ENCODE measurements around the gene ANKS6.
A peak's percentile ranks its signal among the peaks of the same experiment; 100 is the strongest.

The ANKS6 gene

GRCh38 chr9:98796364-98797101 is at the start of gene ANKS6:
Gene ANKS6, minus strand, starts transcription at chr9:98796555. Its CDS starts 64 bp downstream, at chr9:98796491.
- FAIRE-seq, result no peak
- peak; percentile 94 for DNase-seq (ENCODE audit: low spot score)

GRCh38 chr9:98846081-98846480 is 49.7 kb upstream of the ANKS6 start:
- DNase-seq (ENCODE audit: low spot score), result no peak
- no peak for FAIRE-seq

DNA sequence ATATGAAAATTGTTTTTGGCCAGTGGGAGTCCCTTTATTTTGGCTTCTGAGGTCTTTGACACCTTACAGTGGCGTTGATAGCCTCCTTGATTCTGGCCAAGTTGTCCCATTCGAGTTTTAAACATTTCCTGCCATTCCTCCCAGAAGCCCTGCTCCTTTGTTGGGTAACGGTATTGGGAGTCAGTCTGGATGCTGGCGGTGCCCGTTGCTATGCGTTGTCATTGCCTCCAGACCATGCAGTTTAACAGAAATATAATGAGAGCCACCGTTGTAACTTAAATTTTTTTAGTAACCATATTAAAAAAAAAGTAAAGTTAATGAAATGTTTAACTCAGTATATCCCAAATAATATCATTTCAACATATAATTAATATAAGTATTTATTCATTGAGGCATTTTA is 46.2 kb upstream of the ANKS6 start:
- FAIRE-seq, result no peak
- no peak for DNase-seq (ENCODE audit: low spot score)

DNA sequence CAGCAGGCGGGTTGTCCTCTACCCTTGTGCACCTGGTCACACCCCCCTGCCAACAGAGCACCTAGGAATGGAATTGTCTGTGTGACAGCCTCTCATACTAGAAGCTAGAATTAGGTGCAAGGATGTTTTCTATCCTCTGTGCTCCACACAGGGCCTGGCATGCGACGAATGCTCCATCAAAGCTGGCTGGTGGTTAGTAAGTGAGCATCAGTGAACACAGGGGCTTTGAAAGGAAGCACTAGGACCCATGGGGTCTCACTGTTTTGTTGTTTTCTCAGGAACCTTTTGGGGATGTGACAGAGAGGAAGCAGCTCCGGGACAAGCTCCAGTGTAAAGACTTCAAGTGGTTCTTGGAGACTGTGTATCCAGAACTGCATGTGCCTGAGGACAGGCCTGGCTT is 43.4 kb upstream of the ANKS6 start:
- FAIRE-seq (no peak), DNase-seq (ENCODE audit: low spot score) (no peak)

DNA sequence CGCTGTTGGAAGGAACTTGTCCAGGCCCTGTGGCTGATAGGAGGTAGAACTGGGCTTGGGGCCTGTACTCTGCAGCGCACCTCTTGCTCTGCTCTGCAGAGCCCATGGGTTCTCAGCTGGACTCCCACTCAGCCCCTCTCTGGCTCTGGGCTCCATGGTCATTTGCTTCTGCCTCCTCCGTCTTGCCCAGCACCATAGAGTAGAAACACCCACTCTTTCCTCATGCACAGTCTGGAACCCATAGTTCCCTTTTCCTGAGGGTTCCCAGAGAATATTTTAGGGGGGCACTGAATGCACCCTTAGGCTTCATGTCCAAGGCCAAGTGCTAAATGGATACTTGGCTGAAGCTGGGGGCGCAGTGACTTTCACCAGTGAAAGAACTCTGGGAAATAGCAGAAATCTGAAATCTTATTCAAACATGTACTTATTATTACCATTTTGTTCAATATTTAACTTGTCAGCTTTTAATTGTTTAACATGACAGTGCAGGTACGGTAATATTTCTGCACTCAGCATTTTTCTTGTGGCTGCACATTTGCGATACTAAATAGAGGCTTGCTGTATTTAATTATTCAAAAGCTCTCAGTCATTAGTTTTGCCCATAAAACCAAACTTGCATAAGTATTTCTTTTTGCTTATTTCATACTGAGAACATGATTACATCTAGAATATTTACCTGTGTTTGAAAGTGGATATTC is 42.7 kb upstream of the ANKS6 start:
- no peak for FAIRE-seq
- no peak for DNase-seq (ENCODE audit: low spot score)

GRCh38 chr9:98838155-98838867 is 42.0 kb upstream of the ANKS6 start:
- DNase-seq (ENCODE audit: low spot score), result no peak
- no peak for FAIRE-seq

- FAIRE-seq (no peak), DNase-seq (ENCODE audit: low spot score) (no peak)
Measured at GRCh38 chr9:98837516-98837915, 41.2 kb upstream of the ANKS6 start.

DNA sequence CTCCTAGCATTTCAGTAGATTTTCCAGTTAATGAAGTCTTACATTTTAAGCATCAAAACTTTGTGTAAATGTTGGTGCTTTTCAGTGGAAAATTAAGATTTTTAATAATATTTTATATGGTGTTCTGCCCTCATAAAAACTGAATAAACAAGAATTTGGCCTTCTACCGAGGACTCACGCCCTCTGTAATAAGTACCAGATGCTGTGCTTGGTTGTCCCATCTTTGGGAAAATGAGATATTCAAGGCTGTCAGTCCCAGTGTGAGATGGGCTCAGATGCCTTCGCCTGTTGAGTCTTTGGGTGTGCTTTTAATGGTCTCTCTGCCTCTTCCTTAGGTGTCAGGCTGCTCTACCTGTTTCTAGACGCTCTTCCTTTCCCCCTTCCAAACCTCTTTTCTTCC is 39.9 kb upstream of the ANKS6 start:
- DNase-seq (ENCODE audit: low spot score) (no peak), FAIRE-seq (no peak)

DNA sequence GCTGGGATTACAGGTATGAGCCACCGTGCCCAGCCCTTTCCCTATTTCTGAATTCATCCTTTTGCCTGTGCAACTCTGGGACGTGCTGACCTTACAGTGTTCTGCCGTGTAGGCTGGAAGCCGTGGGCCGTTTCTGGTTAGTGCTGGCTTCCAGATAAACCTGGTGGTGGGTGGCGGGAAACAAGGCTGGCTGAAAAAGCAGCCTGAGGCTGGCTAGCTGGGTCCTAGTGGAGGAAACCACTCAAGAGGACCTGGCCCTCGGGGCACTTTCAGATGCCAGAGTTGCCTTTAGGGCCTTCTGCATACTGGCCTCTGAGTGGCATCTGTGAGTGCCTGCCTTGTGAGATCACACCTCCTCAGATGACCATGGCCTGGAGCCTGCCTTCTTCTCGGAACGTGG is 38.0 kb upstream of the ANKS6 start:
- DNase-seq (ENCODE audit: low spot score) (no peak), FAIRE-seq (no peak)

DNA sequence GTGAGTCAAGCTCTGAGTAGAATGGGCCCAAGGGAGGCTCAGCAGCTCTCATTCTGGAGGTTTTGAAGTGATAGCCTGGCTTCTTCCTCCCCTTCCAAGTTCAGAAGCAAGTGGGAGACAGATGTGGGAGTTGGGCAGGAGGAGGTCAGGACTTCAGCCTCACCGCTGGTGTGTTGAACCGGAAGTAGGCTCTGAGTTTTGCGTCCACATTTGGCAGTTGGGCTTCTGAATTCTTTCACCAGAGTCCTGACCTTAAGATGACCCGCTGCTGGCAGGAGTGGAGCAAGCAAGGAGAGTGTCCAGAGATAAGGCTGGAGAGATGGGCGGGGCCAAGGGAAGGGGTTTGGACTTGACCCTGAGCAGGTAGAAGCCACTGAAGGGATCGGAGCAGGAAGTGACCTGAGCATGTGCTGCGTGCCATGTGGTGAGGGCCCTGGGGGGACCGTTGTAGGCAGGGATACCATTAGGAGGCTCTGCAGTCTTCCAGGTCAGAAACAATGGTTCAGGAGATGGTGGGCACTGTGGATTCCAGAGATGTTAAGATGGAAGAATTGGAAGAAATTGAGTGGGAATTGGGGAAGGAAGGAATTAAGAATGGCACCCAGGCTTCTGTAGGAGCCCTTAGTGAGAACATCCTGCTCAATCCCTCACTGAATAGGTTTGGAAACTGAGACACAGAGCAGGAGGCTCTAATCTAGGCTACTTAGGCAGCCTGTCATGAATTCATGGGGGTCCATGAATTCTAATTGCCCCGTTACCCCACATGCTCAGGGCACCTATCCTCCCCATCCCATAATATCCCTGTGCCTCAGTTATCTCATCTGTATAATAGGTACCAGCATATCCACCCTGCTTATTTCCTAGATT is 37.0 kb upstream of the ANKS6 start:
- DNase-seq (ENCODE audit: low spot score) (no peak), FAIRE-seq (no peak)

DNA sequence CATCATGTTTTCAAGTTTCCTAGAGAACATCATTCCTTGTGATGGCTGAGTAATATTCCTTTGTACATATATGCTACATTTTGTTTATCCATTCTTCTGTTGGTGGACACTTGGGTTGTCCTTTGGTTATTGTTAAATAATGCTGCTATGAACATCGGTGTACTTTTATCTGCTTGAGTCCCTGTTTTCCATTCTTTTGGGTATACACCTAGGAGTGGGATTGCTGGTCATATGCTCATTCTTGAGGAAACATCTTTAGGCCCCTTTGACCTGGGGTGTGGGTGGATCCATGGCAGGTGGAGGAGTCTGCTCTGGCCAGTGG is 36.4 kb upstream of the ANKS6 start:
- FAIRE-seq, result no peak

DNA sequence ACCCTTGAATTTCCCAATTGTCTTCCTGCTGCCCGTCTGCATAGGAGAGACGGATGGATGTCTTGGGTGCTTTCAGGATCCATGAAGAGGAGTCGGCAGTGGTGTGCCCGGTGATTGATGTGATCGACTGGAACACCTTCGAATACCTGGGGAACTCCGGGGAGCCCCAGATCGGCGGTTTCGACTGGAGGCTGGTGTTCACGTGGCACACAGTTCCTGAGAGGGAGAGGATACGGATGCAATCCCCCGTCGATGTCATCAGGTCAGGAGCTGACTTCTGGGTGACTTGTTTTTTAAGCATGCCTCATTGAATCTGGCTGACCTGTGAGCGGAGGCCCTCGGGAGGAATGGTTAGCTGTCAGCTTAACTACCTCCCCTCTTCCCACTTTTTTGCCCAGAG is 35.3 kb upstream of the ANKS6 start:
- FAIRE-seq (no peak), DNase-seq (ENCODE audit: low spot score) (no peak)

More for the DNA sequence above, 36.4 kb upstream of the ANKS6 start:
- no peak for DNase-seq (ENCODE audit: low spot score)

GRCh38 chr9:98830554-98830953 is 34.2 kb upstream of the ANKS6 start:
- no peak for FAIRE-seq
- DNase-seq (ENCODE audit: low spot score), result no peak

DNA sequence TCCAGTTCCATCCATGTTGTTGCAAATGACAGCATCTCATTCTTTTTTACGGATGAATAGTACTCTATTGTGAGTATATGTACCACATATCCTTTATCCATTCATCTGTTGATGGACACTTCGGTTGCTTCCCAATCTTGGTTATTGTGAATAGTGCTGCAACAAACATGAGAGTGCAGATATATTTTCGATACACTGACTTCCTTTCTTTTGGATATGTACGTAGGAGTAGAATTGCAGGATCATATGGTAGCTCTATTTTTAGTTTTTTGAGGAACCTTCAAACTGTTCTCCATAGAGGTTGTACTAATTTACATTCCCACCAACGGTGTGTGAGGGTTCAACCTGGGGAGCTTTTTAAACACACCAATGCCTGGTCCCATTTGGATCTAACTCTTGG is 33.4 kb upstream of the ANKS6 start:
- FAIRE-seq (no peak), DNase-seq (ENCODE audit: low spot score) (no peak)

GRCh38 chr9:98826716-98827115 is 30.4 kb upstream of the ANKS6 start:
- FAIRE-seq (no peak), DNase-seq (ENCODE audit: low spot score) (no peak)

- DNase-seq (ENCODE audit: low spot score), result no peak
- no peak for FAIRE-seq
Measured at GRCh38 chr9:98825414-98825813, 29.1 kb upstream of the ANKS6 start.

DNA sequence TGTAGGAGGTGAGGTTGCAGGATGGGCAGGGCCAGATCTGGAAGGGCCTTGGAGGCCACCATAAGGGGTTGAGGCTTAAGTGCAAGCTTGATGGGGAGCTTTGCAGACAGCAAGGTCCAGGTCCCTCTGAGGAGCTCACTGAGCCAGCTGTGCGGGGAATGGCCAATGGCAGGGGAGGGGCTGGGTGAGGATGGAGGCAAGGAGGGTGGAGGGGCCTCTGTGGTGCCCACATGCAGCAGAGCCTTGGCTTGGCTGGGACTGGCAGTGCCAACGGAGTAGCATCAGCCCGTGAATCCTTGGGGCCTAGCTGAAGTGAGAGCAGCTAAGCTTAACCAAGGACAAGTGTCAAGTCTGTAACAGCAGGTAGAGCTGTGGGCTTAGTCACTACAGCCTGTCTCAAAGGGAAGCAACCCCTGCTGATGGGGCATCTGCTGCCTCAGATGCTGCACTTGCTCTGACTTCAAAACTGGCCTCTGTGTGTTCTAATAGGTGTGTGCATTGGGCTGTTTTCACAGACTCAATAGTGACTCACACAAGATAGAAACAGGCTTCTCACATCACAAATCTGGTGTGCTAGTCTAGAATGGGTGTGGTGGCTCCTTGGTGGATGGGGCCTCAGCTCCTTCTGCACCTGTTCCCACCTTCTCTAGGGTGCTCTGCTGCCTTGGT is 27.4 kb upstream of the ANKS6 start:
- DNase-seq (ENCODE audit: low spot score) (no peak), FAIRE-seq (no peak)

GRCh38 chr9:98822661-98823060 is 26.3 kb upstream of the ANKS6 start:
- DNase-seq (ENCODE audit: low spot score), result no peak
- no peak for FAIRE-seq

GRCh38 chr9:98821831-98822230 is 25.5 kb upstream of the ANKS6 start:
- no peak for FAIRE-seq

GRCh38 chr9:98819231-98819630 is 22.9 kb upstream of the ANKS6 start:
- FAIRE-seq (no peak), DNase-seq (ENCODE audit: low spot score) (no peak)

More at GRCh38 chr9:98821831-98822230, 25.5 kb upstream of the ANKS6 start:
- DNase-seq (ENCODE audit: low spot score), result no peak

GRCh38 chr9:98818764-98819163 is 22.4 kb upstream of the ANKS6 start:
- FAIRE-seq (no peak), DNase-seq (ENCODE audit: low spot score) (no peak)
